Transverse colon (tissue), 4 donors: ENCODE measurements around the gene ACD. TPM values are rescaled to one million over a fixed set of nuclear protein-coding genes. Genes with fewer than 3 reads are reported as not detected.

Experiments used
- DNase-seq: peaks from one replicate; pipeline ENCODE4 v3.0.0-alpha.2; 2019
- H3K27ac ChIP-seq, 4 donors: fragments of 200-600 bp; sonication (generic); 2 replicates each; pipeline ENCODE4 v1.5.1; 2016 to 2018; ENCODE audit warnings: inconsistent platforms in 4 of 4
- H3K27me3 ChIP-seq: fragments of 200-600 bp; sonication (generic); 2 replicates; pipeline ENCODE4 v1.5.1; 2017; ENCODE audit warnings: inconsistent platforms
- H3K36me3 ChIP-seq, 4 donors: fragments of 200-600 bp; sonication (generic); 2 replicates each; pipeline ENCODE4 v1.5.1; 2017 to 2019; ENCODE audit warnings: inconsistent platforms in 4 of 4
- H3K4me1 ChIP-seq, 4 donors: fragments of 200-600 bp; sonication (generic); 2 replicates each; pipeline ENCODE4 v1.5.1; 2017 to 2020; ENCODE audit warnings: inconsistent platforms in 4 of 4
- H3K4me3 ChIP-seq, 4 donors: fragments of 200-600 bp; sonication (generic); 1 replicate in 1 of 4; 2 replicates in 3 of 4; pipeline versions ENCODE4 v1.5.1 to v1.6.1; 2017 to 2019; ENCODE audit warnings: inconsistent platforms in 4 of 4
- H3K9me3 ChIP-seq, 2 donors: fragments of 200-600 bp; sonication (generic); 2 replicates each; pipeline ENCODE4 v1.5.1; 2017 to 2019; ENCODE audit warnings: inconsistent platforms in 2 of 2
- EP300 ChIP-seq: sonication (generic); formaldehyde crosslinking; IDR thresholded peaks from one replicate; pipeline ENCODE4 v1.6.1; 2017; ENCODE audit warnings: antibody characterized with exemption, low read depth
- POLR2A ChIP-seq: fragments of 450-650 bp; IDR thresholded peaks from one replicate; pipeline ENCODE4 v1.6.1; 2016; ENCODE audit warnings: antibody characterized with exemption, mild to moderate bottlenecking, moderate library complexity
- POLR2AphosphoS5 ChIP-seq, 3 donors: sonication (generic); formaldehyde crosslinking; IDR thresholded peaks; one replicate each; pipeline ENCODE4 v1.6.1; 2016; ENCODE audit warnings: antibody characterized with exemption in 3 of 3
- WGBS, 2 donors: methylation state at CpG; one replicate each; pipeline ENCODE4 v1.1.5; 2018; ENCODE audit warnings: low coverage in 1 of 2; 5-methylcytosine and 5-hydroxymethylcytosine counted together
- in situ Hi-C, 4 donors: fragments of 200-750 bp; cut with MboI; loops; one replicate each; pipeline versions ENCODE4 v1.15.0 to v1.15.1; 2017; ENCODE audit warnings: low sequenced_read_pairs in 3 of 4, low pct_ligation_motif_present in 1 of 4, low pct_unique_long_range_greater_than_20kb in 1 of 4
- intact Hi-C: fragments of 100-400 bp; cut with DNase I; formaldehyde crosslinking; loops from one replicate; pipeline ENCODE4 v1.15.1; 2023; ENCODE audit warnings: low total_unique reads
- total RNA-seq, 4 donors: library from RNA; depleted of rRNA; stranded (reverse); fragments of >200 nt; gene quantifications; one replicate each; pipeline ENCODE4 v1.1.0, GENCODE V29; 2016
- TF ChIP-seq, protein P1 (sequence below), 5 experiments: fragments of 200-600 bp in 3 of 5; fragments of 450-650 bp in 2 of 5; sonication (generic) in 3 of 5; IDR thresholded peaks; 1 replicate in 2 of 5; 2 replicates in 3 of 5; pipeline ENCODE4 v1.5.1; 2016 to 2017; ENCODE audit warnings: antibody characterized with exemption in 5 of 5, inconsistent platforms in 3 of 5, mild to moderate bottlenecking in 2 of 5, moderate library complexity in 1 of 5

Gene ACD
- total RNA-seq, 4 donors from 2014 or later: 2.0 to 76.3 (median 15.7) TPM

DNA sequence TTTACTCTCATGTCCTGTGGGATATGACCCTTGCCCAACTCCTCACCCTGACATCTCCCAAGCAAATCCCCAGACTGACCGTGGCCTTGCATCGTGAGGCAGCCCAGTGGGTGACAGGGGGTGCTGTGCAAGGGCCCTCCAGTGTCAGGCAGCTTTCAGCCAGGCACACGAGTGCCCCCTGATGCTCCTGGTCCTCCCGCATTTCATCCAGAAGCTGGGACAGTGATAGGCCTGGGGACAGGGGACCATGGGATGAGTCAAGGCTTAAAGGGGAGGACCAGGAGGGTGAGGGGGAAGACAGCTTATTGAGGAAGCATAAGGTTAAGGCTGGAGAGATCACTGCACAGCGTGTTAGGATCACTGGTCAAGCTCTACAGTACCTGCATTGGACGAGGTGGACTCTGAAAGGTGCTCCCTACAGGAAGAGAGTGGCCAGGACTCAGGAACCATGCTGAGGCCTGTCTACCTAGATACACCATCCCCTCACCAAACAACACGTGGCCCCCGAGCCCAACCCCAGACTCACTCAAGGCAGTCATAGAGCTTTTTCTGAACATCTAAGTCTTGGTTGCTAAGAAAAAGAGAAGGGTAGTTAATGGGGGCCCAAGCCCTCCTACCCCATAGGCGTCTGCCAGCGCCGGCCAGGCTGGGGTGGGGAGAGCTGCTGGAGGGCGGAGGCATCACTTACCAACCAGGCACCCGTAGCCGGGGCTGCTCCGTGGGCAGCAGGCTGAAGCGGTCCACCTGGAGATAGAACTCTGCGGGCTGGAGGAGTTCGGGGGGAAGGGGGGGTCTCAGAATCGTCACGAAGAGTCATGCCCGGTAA lies 998 bp downstream of the ACD start:
- Histone ChIP-seq H3K4me3 (peak overlapping the region; percentile 63 to 84 (median 76)), H3K36me3 (no peaks in the 10 kb centered on the region), H3K4me1 (peaks cover 13 to 18% (median 17%) of the 10 kb centered on the region in 4 donors), H3K27ac (peak overlapping the region in 3 of 4 donors; percentile 93 to 97 (median 93)), H3K9me3 (no peaks in the 10 kb centered on the region), H3K27me3 (peaks cover 18% of the 10 kb centered on the region)
- intact Hi-C loops: no loop called here
- DNase-seq: no peak
- no peak for TF ChIP-seq EP300
- no peak for TF ChIP-seq POLR2A
- TF ChIP-seq POLR2AphosphoS5 (IDR thresholded peaks at IDR 0.05): no peak
- TF ChIP-seq, protein P1, sequence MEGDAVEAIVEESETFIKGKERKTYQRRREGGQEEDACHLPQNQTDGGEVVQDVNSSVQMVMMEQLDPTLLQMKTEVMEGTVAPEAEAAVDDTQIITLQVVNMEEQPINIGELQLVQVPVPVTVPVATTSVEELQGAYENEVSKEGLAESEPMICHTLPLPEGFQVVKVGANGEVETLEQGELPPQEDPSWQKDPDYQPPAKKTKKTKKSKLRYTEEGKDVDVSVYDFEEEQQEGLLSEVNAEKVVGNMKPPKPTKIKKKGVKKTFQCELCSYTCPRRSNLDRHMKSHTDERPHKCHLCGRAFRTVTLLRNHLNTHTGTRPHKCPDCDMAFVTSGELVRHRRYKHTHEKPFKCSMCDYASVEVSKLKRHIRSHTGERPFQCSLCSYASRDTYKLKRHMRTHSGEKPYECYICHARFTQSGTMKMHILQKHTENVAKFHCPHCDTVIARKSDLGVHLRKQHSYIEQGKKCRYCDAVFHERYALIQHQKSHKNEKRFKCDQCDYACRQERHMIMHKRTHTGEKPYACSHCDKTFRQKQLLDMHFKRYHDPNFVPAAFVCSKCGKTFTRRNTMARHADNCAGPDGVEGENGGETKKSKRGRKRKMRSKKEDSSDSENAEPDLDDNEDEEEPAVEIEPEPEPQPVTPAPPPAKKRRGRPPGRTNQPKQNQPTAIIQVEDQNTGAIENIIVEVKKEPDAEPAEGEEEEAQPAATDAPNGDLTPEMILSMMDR (IDR thresholded peaks at IDR 0.05): no peak
- WGBS, 2 donors: 35% methylated on average over 21 of the region's 21 CpGs; no CpG with 5 or more reads in 1 of the 2 donors
- in situ Hi-C loops: loop anchor here in 2 of 4 donors (25.0 kb wide), 1 partner anchor 97 kb away; the partner anchor contains the start of gene CTCF (in 2 of the 2)

DNA sequence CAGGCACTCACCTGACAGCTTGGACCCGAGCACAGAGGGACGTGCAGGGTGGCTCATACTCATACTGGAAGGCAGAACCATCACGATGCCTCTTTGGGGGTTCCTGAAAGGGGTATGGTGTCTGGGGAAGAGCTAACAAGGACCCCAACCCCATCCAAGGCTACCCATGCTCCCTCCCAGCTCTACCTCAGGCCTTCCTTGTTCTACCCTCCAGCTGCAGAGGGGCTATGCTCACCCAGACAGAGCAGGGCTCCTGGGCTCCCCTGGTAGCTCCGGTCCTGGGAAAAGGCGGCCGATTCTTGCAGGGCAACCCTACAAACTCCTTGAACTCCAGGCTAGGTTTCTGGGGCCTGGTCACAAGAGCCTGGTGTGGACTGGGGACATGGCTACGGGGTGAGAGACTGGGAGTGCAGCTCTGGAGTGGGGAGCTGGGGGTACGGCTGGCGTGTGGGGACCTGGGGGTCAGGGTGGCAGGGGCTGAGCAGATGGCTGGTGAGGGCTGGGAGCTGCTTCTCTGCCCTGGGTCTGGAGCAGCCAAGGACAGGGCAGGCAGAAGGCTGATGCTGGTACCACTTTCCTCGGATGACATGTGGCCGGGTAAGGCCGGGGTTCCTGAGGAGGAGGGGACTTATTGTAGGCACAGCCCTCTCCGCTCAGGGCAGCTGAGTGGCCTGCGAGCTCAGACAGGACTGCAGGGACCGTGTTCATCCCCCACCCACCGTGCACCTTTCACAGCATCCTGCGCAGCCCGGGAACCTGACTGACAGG lies 2.1 kb downstream of the ACD start:
- H3K27me3 ChIP-seq: peaks cover 29% of the 10 kb centered on the region
- 92% methylated on average over 18 of the region's 18 CpGs; no CpG with 5 or more reads in 1 of the 2 donors for WGBS, 2 donors
- DNase-seq: no peak
- in situ Hi-C loops (loop anchor here in 2 of 4 donors (25.0 kb wide), 1 partner anchor 96 kb away; the partner anchor contains the start of gene CTCF (in 2 of the 2)), intact Hi-C loops (no loop called here)
- H3K9me3 ChIP-seq: no peaks in the 10 kb centered on the region
- TF ChIP-seq, protein P1 (IDR thresholded peaks at IDR 0.05): no peak
- TF ChIP-seq POLR2AphosphoS5 (IDR thresholded peaks at IDR 0.05) (no peak), EP300 (no peak), POLR2A (no peak)
- H3K27ac ChIP-seq: no peak overlapping the region
- H3K4me3 ChIP-seq: no peak overlapping the region
- peaks cover 19 to 26% (median 24%) of the 10 kb centered on the region in 4 donors for H3K4me1 ChIP-seq
- H3K36me3 ChIP-seq: no peaks in the 10 kb centered on the region

DNA sequence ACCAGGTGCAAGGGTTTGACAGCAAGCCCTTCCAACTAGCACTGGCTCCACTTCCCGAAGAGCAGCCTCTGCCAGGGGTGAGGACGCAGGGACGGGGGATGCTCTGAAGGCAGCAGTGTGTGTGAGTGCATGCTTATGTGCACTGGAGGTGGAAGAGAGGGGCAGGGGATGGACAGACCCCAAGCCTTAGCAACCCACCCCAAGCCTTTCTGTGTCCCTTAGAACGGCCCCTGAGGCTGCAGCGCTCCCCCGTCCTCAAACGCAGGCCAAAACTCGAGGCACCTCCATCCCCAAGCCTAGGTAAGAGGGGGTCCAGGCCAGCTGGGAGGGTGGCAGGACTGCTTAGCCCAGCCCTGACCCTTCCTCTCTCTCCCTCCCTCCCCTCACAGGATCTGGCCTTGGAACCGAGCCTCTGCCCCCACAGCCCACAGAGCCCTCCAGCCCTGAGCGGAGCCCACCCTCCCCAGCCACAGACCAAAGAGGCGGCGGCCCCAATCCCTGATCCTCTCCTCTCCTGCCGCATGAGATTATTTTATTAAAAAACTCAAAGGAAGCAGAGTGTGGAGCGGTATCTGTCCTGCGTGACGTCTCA lies 2.9 kb downstream of the ACD start:
- in situ Hi-C loops: loop anchor here in 2 of 4 donors (25.0 kb wide), 1 partner anchor 95 kb away; the partner anchor contains the start of gene CTCF (in 2 of the 2)
- WGBS, 2 donors: 90% methylated on average over 12 of the region's 16 CpGs; no CpG with 5 or more reads in 1 of the 2 donors
- no peak for TF ChIP-seq POLR2AphosphoS5 (IDR thresholded peaks at IDR 0.05)
- no peak for TF ChIP-seq EP300
- TF ChIP-seq, protein P1 (IDR thresholded peaks at IDR 0.05): no peak
- TF ChIP-seq POLR2A: no peak
- Histone ChIP-seq H3K4me3 (no peak overlapping the region), H3K4me1 (peaks cover 19 to 26% (median 24%) of the 10 kb centered on the region in 4 donors), H3K27me3 (peaks cover 37% of the 10 kb centered on the region), H3K9me3 (no peaks in the 10 kb centered on the region), H3K27ac (no peak overlapping the region), H3K36me3 (no peaks in the 10 kb centered on the region)
- intact Hi-C loops: no loop called here
- peak; percentile 7 for DNase-seq
